Stimulated activated CD4-positive, alpha-beta T cell treated with anti-CD3 and anti-CD28 coated beads, Interleukin-15, amount 100 ng/mL, for 1 hour (primary cell): ENCODE measurements around the gene KLF13.

Experiments used
- DNase-seq, 2 donors: peaks; one replicate each; pipeline ENCODE4 v3.0.0-alpha.2; 2020; ENCODE audit warnings: low read depth in 1 of 2, low spot score in 1 of 2

Gene KLF13

GRCh38 chr15:31314380-31314779 lies 12.3 kb upstream of the KLF13 start:
- no peak for DNase-seq

- no peak for DNase-seq
These were observed 10.4 kb upstream of the KLF13 start for GRCh38 chr15:31316135-31316795.

- no peak for DNase-seq
These were observed 9.6 kb upstream of the KLF13 start for GRCh38 chr15:31317017-31317416.

- no peak for DNase-seq
These were observed 9.0 kb upstream of the KLF13 start for GRCh38 chr15:31317421-31318327.

- no peak for DNase-seq
These were observed 8.2 kb upstream of the KLF13 start for GRCh38 chr15:31318429-31318828.

GRCh38 chr15:31320022-31320421 lies 6.6 kb upstream of the KLF13 start:
- no peak for DNase-seq

- no peak for DNase-seq
These were observed 5.2 kb upstream of the KLF13 start for GRCh38 chr15:31321418-31321817.

- no peak for DNase-seq
These were observed 4.1 kb upstream of the KLF13 start for GRCh38 chr15:31322504-31322903.

GRCh38 chr15:31323627-31324026 lies 3.0 kb upstream of the KLF13 start:
- no peak for DNase-seq

GRCh38 chr15:31324186-31324585 lies 2.4 kb upstream of the KLF13 start:
- DNase-seq = no peak

GRCh38 chr15:31324806-31325594 lies 1.6 kb upstream of the KLF13 start:
- DNase-seq = no peak

GRCh38 chr15:31325595-31326155 lies 960 bp upstream of the KLF13 start:
- DNase-seq = peak; percentile 34 to 42

- DNase-seq = peak in 1 of 2 donors; percentile 56
These were observed 437 bp downstream of the KLF13 start for GRCh38 chr15:31326875-31327668.

GRCh38 chr15:31327669-31328427 lies 1.2 kb downstream of the KLF13 start:
- DNase-seq = peak; percentile 60 to 64

- peak in 1 of 2 donors; percentile 76 for DNase-seq
These were observed 1.9 kb downstream of the KLF13 start for GRCh38 chr15:31328428-31328968.

GRCh38 chr15:31328969-31329639 lies 2.5 kb downstream of the KLF13 start:
- no peak for DNase-seq

GRCh38 chr15:31329640-31330010 lies 3.0 kb downstream of the KLF13 start:
- no peak for DNase-seq

- DNase-seq = no peak
These were observed 3.6 kb downstream of the KLF13 start for GRCh38 chr15:31330111-31330785.
